ENCODE measurements around the gene KANSL1L. TPM values are rescaled to one million over a fixed set of nuclear protein-coding genes. Genes with fewer than 3 reads are reported as not detected.

The KANSL1L gene, protein sequence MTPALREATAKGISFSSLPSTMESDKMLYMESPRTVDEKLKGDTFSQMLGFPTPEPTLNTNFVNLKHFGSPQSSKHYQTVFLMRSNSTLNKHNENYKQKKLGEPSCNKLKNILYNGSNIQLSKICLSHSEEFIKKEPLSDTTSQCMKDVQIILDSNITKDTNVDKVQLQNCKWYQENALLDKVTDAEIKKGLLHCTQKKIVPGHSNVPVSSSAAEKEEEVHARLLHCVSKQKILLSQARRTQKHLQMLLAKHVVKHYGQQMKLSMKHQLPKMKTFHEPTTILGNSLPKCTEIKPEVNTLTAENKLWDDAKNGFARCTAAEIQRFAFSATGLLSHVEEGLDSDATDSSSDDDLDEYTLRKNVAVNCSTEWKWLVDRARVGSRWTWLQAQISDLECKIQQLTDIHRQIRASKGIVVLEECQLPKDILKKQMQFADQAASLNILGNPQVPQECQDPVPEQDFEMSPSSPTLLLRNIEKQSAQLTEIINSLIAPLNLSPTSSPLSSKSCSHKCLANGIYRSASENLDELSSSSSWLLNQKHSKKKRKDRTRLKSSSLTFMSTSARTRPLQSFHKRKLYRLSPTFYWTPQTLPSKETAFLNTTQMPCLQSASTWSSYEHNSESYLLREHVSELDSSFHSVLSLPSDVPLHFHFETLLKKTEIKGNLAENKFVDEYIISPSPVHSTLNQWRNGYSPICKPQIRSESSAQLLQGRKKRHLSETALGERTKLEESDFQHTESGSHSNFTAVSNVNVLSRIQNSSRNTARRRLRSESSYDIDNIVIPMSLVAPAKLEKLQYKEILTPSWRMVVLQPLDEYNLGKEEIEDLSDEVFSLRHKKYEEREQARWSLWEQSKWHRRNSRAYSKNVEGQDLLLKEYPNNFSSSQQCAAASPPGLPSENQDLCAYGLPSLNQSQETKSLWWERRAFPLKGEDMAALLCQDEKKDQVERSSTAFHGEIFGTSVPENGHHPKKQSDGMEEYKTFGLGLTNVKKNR
- total RNA-seq (10 to 100 TPM; 12.3 to 32.3 (median 17.4) TPM), polyA plus RNA-seq (1 to 10 TPM; 6.2 to 9.1 TPM)

DNA sequence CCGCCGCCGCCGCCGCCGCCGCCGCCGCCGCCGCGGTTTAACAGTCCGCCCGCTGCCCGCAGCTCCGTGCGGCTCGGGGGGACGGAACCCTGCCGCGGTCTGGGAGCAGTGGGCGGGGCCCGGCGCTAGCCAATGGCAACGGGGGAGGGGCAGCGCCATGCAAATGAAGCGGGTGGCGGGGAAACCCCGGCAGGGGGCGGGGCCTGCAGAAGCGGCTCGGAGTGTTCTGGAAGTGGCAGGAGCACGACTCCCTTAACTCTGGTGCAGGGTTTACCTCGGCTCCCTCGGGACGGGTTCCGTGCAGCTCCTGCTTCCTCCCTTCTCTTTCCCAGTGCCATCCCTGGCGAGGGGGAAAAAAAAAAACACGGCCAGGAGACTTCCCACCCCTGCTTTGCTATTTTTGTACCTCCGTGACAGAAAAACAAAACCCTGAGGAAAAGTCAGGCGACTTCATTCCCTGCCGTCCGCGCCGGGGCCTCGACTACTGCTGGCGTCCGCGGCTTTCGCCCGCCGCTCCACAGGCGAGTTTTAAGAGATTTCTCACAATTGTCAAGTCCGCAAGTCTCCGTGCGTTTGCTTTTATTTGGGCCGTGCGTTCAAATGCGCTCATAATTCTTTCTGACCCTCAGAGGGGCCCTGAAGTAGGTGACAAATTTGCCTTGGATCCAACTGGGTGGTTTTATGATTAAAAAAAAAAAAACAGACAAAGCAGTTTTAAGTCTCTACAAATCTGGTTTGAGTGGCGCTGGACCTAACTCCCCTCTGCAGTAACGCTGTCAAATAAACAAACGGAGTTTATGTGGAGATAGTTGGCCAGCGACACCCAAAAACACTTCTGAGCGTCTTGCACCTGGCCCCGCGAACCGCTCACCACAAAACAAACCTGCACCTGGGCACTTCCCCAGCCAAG, at the start of gene KANSL1L:
Gene KANSL1L, minus strand, starts transcription at position 101 of the 910 bp plus-strand sequence. CDS start 16,827 bp downstream, outside the sequence.
- H3K27me3 ChIP-seq = no peaks in the 10 kb centered on the region
- 1% methylated on average over 44 to 67 of the region's 67 CpGs for WGBS, 2 donors
- peak; percentile 85 to 91 (median 87) for ATAC-seq

DNA sequence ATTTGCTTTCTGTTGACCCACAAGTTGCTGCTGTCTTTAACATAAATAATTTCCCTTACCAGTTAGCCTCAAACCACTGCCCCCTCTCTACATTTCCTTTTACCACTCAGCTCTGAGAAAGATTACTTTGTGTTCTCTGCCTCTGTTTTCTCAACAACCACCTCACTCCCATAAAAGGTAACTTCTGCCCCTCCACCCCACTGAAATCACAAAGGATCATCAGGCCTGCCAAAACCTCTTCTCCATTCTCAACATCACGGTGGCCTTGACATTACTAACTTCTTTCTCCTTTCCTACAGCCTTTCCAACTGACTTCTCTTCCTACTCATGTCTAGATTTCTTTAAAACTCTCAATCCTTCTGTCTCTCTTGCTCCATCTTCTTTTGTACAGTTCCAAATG, 43.9 kb upstream of the KANSL1L start:
- peaks cover 0 to 11% (median 11%) of the 10 kb centered on the region in 3 donors for H3K4me1 ChIP-seq
- FAIRE-seq (no peak), DNase-seq (no peak), ATAC-seq (peak in 3 of 4 donors; percentile 32 to 62 (median 54))
- TF ChIP-seq, protein P1, sequence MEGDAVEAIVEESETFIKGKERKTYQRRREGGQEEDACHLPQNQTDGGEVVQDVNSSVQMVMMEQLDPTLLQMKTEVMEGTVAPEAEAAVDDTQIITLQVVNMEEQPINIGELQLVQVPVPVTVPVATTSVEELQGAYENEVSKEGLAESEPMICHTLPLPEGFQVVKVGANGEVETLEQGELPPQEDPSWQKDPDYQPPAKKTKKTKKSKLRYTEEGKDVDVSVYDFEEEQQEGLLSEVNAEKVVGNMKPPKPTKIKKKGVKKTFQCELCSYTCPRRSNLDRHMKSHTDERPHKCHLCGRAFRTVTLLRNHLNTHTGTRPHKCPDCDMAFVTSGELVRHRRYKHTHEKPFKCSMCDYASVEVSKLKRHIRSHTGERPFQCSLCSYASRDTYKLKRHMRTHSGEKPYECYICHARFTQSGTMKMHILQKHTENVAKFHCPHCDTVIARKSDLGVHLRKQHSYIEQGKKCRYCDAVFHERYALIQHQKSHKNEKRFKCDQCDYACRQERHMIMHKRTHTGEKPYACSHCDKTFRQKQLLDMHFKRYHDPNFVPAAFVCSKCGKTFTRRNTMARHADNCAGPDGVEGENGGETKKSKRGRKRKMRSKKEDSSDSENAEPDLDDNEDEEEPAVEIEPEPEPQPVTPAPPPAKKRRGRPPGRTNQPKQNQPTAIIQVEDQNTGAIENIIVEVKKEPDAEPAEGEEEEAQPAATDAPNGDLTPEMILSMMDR (IDR thresholded peaks at IDR 0.05) = no peak
- H3K9me3 ChIP-seq = no peaks in the 10 kb centered on the region
- H3K27ac ChIP-seq = no peak overlapping the region
- H3K4me3 ChIP-seq = no peak overlapping the region
- H3K36me3 ChIP-seq = no peaks in the 10 kb centered on the region
- intact Hi-C loops (cut with DNase I) = no loop called here
- WGBS, 2 donors = 6 to 27% methylated on average over 1 of the region's 1 CpG
- H3K27me3 ChIP-seq = no peaks in the 10 kb centered on the region

More for the DNA sequence above, at the start of gene KANSL1L:
- peak within 1 kb of the TSS; percentile 70 to 92 (median 80) for H3K4me3 ChIP-seq
- TF ChIP-seq, protein P1 (IDR thresholded peaks at IDR 0.05) = no peak
- intact Hi-C loops (cut with DNase I) = no loop called here
- H3K36me3 ChIP-seq = no peaks in the 10 kb centered on the region
- peaks cover 21 to 43% (median 40%) of the 10 kb centered on the region in 3 donors for H3K4me1 ChIP-seq
- H3K9me3 ChIP-seq = no peaks in the 10 kb centered on the region
- DNase-seq = peak; percentile 99 to 100 (median 99)
- peak within 1 kb of the TSS; percentile 98 to 100 (median 100) for H3K27ac ChIP-seq
- no peak for FAIRE-seq

DNA sequence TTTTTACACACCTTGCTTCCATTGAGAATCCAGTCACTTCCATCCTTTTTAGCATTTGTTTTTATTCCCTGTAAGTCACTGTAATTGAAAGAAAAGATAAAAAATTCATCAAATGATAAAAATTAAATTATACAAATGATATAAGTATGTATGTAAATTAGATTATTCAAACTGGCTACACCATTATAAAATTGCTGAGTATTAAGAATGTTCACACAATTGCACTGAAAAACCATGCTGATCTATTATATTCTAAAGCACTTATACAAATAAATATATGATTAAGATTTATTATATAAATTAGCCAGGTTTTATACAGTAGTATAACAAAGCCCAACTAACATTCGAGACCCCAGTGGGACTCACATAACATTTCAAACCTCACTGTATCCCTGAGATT, 39.0 kb upstream of the KANSL1L start:
- WGBS, 2 donors = 94 to 97% methylated on average over 1 of the region's 1 CpG
- no peak for FAIRE-seq
- Histone ChIP-seq H3K27me3 (no peaks in the 10 kb centered on the region), H3K9me3 (no peaks in the 10 kb centered on the region), H3K36me3 (no peaks in the 10 kb centered on the region), H3K4me3 (no peak overlapping the region), H3K4me1 (peaks cover 0 to 9% (median 8%) of the 10 kb centered on the region in 3 donors), H3K27ac (no peak overlapping the region)
- intact Hi-C loops (cut with DNase I) = no loop called here
- DNase-seq = no peak
- no peak for ATAC-seq
- TF ChIP-seq, protein P1 (IDR thresholded peaks at IDR 0.05) = no peak

DNA sequence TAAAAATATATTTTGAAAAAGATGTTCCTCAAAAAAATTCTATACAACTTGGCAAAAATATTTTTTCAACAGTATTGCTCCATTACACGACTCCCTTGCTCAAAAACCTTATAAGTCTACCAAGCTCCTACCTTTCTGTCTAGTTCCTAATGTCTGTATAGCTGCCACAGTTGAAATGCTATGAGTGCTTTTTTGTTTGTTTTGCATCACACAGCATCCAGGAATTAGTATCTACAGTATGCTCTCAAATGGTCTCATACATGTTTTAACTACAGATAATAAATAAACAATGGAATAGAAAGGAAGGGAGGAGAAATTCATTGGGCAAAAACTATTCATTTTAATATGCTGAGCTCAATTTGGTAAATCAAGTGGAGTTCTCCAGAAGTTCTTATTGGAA, 36.7 kb upstream of the KANSL1L start:
- DNase-seq = no peak

More for the DNA sequence above, 36.7 kb upstream of the KANSL1L start:
- Histone ChIP-seq H3K4me1 (no peaks in the 10 kb centered on the region), H3K27ac (no peak overlapping the region), H3K36me3 (no peaks in the 10 kb centered on the region), H3K27me3 (no peaks in the 10 kb centered on the region), H3K4me3 (no peak overlapping the region), H3K9me3 (no peaks in the 10 kb centered on the region)
- 88 to 95% methylated on average over 1 of the region's 1 CpG for WGBS, 2 donors
- no peak for ATAC-seq
- TF ChIP-seq, protein P1 (IDR thresholded peaks at IDR 0.05) = no peak
- intact Hi-C loops (cut with DNase I) = loop anchor here in 2 of 3 donors (10.0 kb wide), 2 partner anchors 143 to 233 kb away; no protein-coding TSS in a partner anchor
- no peak for FAIRE-seq
